ENCODE data around the gene UNC13A. TPM values are rescaled to one million over a fixed set of nuclear protein-coding genes. Genes with fewer than 3 reads are reported as not detected.

UNC13A gene
- total RNA-seq, 1 experiment from 2014 or later = 0.28 TPM

DNA sequence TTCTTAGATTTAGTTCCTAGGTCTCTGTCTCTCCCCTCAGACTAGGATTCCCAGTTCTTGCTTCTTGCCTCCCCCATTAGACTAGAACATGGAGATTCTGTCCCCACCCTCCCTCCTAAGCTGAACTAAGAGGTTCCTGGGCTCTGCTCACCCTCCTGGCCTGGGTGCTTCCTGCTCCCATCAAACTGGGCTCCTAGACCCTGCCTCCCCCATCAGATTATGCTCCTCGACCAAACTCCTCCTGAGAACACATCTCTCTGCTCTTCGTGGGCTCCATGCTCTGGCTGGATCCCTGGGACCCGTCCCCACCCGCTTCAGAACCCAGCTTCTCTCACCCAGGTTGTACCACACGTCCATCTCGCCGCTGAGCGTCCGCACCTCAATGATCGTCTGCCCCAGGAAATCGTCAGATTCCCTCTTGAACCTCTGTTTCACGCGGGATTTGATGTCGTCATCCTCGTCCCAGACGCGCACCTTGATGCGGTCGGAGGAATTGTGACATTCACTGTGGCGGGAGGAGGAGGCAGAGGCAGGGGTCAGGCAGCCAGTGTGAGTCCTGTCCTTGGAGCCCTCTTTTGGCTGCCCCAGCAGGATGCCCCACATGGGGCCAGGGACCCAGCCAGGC is 42.7 kb downstream of the UNC13A start:
- TF ChIP-seq, protein P1, sequence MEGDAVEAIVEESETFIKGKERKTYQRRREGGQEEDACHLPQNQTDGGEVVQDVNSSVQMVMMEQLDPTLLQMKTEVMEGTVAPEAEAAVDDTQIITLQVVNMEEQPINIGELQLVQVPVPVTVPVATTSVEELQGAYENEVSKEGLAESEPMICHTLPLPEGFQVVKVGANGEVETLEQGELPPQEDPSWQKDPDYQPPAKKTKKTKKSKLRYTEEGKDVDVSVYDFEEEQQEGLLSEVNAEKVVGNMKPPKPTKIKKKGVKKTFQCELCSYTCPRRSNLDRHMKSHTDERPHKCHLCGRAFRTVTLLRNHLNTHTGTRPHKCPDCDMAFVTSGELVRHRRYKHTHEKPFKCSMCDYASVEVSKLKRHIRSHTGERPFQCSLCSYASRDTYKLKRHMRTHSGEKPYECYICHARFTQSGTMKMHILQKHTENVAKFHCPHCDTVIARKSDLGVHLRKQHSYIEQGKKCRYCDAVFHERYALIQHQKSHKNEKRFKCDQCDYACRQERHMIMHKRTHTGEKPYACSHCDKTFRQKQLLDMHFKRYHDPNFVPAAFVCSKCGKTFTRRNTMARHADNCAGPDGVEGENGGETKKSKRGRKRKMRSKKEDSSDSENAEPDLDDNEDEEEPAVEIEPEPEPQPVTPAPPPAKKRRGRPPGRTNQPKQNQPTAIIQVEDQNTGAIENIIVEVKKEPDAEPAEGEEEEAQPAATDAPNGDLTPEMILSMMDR (IDR thresholded peaks at IDR 0.05; ENCODE audit: unreplicated experiment) = no peak
- intact Hi-C loops (cut with micrococcal nuclease; ENCODE audit: unreplicated experiment) = no loop called here
- H3K27ac Mint-ChIP-seq (ENCODE audit: unreplicated experiment) = no peak overlapping the region
- H3K4me3 Mint-ChIP-seq (ENCODE audit: low read depth, unreplicated experiment) = no peak overlapping the region
- peaks cover 45% of the 10 kb centered on the region for H3K27me3 Mint-ChIP-seq (ENCODE audit: unreplicated experiment)
- no peaks in the 10 kb centered on the region for H3K36me3 Mint-ChIP-seq (ENCODE audit: insufficient read depth, unreplicated experiment)
- no TSS peak for BruUV-seq (replicated peaks)
- no peak for DNase-seq
- no peaks in the 10 kb centered on the region for H3K9me3 Mint-ChIP-seq (ENCODE audit: low read depth, unreplicated experiment)
- CTCF ChIA-PET = no interaction called here
- H3K4me1 Mint-ChIP-seq (ENCODE audit: low read depth, unreplicated experiment) = no peaks in the 10 kb centered on the region

DNA sequence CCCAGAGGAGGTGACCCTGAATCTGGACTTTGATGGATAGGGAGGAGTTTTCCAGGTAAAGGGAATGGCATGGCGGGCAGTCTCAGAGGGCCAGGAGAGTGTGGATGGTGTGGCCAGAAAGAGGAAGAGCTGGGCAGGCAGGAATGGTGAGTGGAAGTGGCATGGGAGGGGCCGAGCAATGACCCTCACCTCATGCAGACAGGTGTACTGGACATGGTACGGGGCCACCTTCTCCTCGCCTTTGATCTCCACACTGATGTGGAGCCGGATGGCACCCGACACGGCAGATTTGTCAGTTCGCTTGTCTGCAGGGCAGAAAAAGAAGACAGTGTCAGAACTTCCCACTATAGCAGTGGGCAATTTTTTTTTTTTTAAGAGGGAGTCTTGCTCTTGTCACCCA is 45.5 kb downstream of the UNC13A start:
- H3K27me3 Mint-ChIP-seq (ENCODE audit: unreplicated experiment) = peaks cover 24% of the 10 kb centered on the region
- TF ChIP-seq, protein P1 (IDR thresholded peaks at IDR 0.05; ENCODE audit: unreplicated experiment) = no peak
- intact Hi-C loops (cut with micrococcal nuclease; ENCODE audit: unreplicated experiment) = no loop called here

GRCh38 chr19:17641846-17642245 is 46.3 kb downstream of the UNC13A start:
- Mint-ChIP-seq H3K4me1 (ENCODE audit: low read depth, unreplicated experiment) (no peaks in the 10 kb centered on the region), H3K9me3 (ENCODE audit: low read depth, unreplicated experiment) (no peaks in the 10 kb centered on the region), H3K27ac (ENCODE audit: unreplicated experiment) (no peak overlapping the region), H3K4me3 (ENCODE audit: low read depth, unreplicated experiment) (no peak overlapping the region), H3K36me3 (ENCODE audit: insufficient read depth, unreplicated experiment) (no peaks in the 10 kb centered on the region), H3K27me3 (ENCODE audit: unreplicated experiment) (peaks cover 25% of the 10 kb centered on the region)
- DNase-seq = no peak
- CTCF ChIA-PET = no interaction called here
- TF ChIP-seq, protein P1 (IDR thresholded peaks at IDR 0.05; ENCODE audit: unreplicated experiment) = no peak
- intact Hi-C loops (cut with micrococcal nuclease; ENCODE audit: unreplicated experiment) = no loop called here
- BruUV-seq (replicated peaks) = no TSS peak

More for the DNA sequence above, 45.5 kb downstream of the UNC13A start:
- no peak for DNase-seq
- Mint-ChIP-seq H3K4me3 (ENCODE audit: low read depth, unreplicated experiment) (no peak overlapping the region), H3K4me1 (ENCODE audit: low read depth, unreplicated experiment) (no peaks in the 10 kb centered on the region), H3K36me3 (ENCODE audit: insufficient read depth, unreplicated experiment) (no peaks in the 10 kb centered on the region), H3K27ac (ENCODE audit: unreplicated experiment) (no peak overlapping the region), H3K9me3 (ENCODE audit: low read depth, unreplicated experiment) (no peaks in the 10 kb centered on the region)
- CTCF ChIA-PET = no interaction called here
- BruUV-seq (replicated peaks) = no TSS peak

GRCh38 chr19:17641181-17641580 is 47.0 kb downstream of the UNC13A start:
- H3K27me3 Mint-ChIP-seq (ENCODE audit: unreplicated experiment) = peaks cover 31% of the 10 kb centered on the region
- intact Hi-C loops (cut with micrococcal nuclease; ENCODE audit: unreplicated experiment) = no loop called here
- no peaks in the 10 kb centered on the region for H3K9me3 Mint-ChIP-seq (ENCODE audit: low read depth, unreplicated experiment)
- no peaks in the 10 kb centered on the region for H3K4me1 Mint-ChIP-seq (ENCODE audit: low read depth, unreplicated experiment)
- CTCF ChIA-PET = interaction anchor here (0.7 kb wide), 1 partner anchor 222 kb away, joined by 3 read pairs; no protein-coding TSS in a partner anchor
- TF ChIP-seq, protein P1 (IDR thresholded peaks at IDR 0.05; ENCODE audit: unreplicated experiment) = no peak
- H3K4me3 Mint-ChIP-seq (ENCODE audit: low read depth, unreplicated experiment) = no peak overlapping the region
- BruUV-seq (replicated peaks) = no TSS peak
- no peaks in the 10 kb centered on the region for H3K36me3 Mint-ChIP-seq (ENCODE audit: insufficient read depth, unreplicated experiment)
- DNase-seq = no peak
- no peak overlapping the region for H3K27ac Mint-ChIP-seq (ENCODE audit: unreplicated experiment)
